ENCODE measurements around the gene CHML.
A peak's percentile ranks its signal among the peaks of the same experiment; 100 is the strongest.

Gene CHML

GRCh38 chr1:241652012-241652411, 11.8 kb upstream of the CHML start, which contains the start of gene WDR64:
WDR64 (plus strand) TSS chr1:241652281; CDS start chr1:241652485, 204 bp downstream.
- in situ Hi-C loops (cut with MboI; ENCODE audit: low pct_unique_long_range_greater_than_20kb, low sequenced_read_pairs): no loop called here
- DNase-seq: no peak

DNA sequence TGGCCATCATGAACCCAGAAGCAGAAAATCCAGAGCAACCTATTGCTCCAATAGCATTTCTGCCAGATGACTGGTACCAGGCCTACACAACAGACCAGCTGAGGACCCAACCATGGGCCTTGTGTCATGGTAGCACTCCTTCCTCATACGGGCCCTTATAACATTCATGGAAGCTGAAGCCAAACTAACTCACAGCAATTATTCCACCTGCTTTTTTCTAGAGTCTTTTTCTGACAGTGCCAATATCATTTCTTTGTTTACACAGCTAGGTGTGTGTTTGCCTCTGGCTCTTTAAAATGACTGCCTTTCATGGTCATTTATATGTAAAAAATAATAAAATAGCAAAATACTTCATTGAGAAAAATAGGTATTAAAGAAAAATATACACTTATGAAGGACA, 8.0 kb upstream of the CHML start:
- in situ Hi-C loops (cut with MboI; ENCODE audit: low pct_unique_long_range_greater_than_20kb, low sequenced_read_pairs): no loop called here
- DNase-seq: no peak

DNA sequence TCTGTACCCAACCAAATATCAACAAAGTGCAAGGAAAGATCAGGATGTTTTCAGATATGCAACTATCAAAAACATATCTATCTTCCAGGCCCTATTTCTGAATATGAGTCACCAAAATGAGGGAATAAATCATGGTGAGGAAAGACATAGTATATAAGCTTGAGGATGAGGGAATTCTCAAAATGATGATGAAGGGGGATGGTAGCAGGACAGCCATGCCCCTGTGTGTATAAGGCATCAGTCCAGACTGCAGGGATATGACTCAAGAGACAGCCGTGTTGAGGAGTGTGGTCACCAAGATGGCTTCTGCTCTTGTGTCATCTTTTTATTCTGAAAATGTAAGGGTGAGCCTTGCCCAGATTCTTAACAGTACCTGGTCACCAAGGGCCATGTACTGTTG, 7.5 kb upstream of the CHML start:
- in situ Hi-C loops (cut with MboI; ENCODE audit: low pct_unique_long_range_greater_than_20kb, low sequenced_read_pairs): no loop called here

GRCh38 chr1:241646201-241646600, 6.0 kb upstream of the CHML start:
- DNase-seq: no peak
- in situ Hi-C loops (cut with MboI; ENCODE audit: low pct_unique_long_range_greater_than_20kb, low sequenced_read_pairs): no loop called here

More for the DNA sequence above, 7.5 kb upstream of the CHML start:
- no peak for DNase-seq

GRCh38 chr1:241645199-241645598, 5.0 kb upstream of the CHML start:
- no peak for DNase-seq
- in situ Hi-C loops (cut with MboI; ENCODE audit: low pct_unique_long_range_greater_than_20kb, low sequenced_read_pairs): no loop called here

DNA sequence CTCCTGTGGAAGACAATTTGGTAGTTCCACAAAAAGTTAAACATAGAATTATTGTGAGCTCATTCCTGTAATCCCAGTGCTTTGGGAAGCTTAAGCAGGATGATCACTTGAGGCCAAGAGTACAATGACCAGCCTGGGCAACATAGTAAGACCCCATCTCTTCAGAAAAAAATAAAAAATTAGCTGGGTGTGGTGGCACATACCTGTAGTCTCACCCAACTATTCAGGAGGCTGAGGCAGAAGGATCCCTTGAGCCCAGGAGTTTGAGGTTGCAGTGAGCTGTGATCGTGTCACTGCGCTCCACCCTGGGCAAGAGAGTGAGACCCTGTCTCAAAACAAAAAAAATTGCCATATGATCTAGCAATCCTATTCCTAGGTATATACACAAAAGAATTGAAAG, 4.1 kb upstream of the CHML start:
- in situ Hi-C loops (cut with MboI; ENCODE audit: low pct_unique_long_range_greater_than_20kb, low sequenced_read_pairs): no loop called here
- no peak for DNase-seq

DNA sequence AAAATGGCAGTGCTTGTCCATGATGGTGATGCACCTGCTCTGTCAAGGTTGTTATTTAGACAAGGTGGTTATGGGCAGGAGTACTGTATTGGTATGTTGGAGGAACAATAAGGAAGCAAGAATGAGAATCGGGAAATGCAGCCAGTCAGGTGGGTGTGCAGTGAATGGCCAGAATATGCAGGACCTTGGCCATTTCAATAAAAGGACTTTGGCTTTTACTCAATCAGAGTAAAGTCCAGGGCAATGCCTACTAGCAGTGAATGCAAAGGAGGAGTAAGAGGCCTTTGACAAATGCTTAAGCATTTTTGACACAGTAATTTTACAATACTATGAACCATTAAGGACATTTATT, 2.4 kb upstream of the CHML start:
- in situ Hi-C loops (cut with MboI; ENCODE audit: low pct_unique_long_range_greater_than_20kb, low sequenced_read_pairs): no loop called here
- no peak for DNase-seq

DNA sequence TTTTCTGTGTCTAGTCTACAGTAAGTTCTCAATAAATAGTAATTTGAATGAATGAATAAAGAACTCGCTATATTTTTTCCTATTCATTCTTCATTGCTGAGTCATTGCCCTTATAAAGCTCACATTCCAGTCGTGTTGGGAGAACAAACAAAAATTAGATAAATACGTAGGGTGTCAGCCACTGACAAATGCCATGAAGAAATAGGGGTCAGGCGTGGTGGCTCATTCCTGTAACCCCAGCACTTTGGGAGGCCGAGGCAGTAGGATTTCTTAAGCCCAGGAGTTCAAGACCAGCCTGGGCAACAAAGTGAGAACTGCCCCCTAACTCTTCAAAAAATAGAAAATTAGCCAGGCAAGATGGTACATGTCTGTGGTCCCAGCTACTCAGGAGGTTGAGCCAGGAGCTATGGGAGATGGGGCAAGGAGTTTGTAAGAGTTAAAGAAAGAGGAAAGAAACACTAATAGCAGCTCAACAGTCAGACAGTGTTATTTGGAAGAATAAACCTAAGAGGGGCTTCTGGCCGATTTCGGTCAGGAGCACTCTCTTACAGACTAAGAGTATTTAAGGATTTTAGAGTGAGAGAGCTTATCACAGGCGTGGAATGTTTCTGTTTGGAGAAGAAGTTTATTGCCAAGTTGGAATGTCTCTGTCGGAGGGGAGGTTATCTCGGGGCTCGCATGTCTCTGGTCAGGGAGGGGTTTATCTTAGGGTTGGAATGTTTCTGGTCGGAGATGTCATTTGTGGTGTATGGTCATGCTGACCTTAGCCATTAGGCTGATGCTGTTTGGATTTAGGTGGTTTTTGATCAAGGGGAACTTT, 1.8 kb upstream of the CHML start:
- no peak for DNase-seq

GRCh38 chr1:241640867-241641622, 876 bp upstream of the CHML start:
- in situ Hi-C loops (cut with MboI; ENCODE audit: low pct_unique_long_range_greater_than_20kb, low sequenced_read_pairs): no loop called here
- no peak for DNase-seq

More for the DNA sequence above, 1.8 kb upstream of the CHML start:
- in situ Hi-C loops (cut with MboI; ENCODE audit: low pct_unique_long_range_greater_than_20kb, low sequenced_read_pairs): no loop called here

DNA sequence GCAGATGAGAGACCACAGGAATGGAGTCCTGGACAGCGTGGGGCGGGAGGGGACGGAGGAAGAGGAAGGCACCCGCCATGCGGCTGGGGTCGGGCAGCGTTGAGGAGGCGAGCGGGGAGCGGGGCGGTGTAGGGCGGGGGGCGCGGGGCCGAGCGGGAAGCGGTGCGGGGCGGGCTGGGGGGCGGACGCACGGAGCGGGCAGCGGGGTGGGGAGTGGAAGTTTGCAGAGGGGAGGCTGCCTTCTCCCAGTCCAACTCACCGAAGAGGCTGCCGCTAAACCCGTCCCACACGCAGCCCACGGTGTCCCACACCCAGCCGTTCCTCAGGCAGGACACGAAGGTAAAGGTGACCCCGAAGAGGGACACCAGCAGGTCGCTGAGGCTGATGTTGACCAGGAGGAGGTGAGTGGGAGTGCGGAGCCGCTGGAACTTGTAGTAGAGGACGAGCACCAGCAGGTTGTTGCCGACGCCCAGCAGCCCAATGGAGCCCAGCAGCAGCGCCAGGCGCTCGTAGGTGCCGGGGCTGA, 483 bp downstream of the CHML start:
- in situ Hi-C loops (cut with MboI; ENCODE audit: low pct_unique_long_range_greater_than_20kb, low sequenced_read_pairs): no loop called here

DNA sequence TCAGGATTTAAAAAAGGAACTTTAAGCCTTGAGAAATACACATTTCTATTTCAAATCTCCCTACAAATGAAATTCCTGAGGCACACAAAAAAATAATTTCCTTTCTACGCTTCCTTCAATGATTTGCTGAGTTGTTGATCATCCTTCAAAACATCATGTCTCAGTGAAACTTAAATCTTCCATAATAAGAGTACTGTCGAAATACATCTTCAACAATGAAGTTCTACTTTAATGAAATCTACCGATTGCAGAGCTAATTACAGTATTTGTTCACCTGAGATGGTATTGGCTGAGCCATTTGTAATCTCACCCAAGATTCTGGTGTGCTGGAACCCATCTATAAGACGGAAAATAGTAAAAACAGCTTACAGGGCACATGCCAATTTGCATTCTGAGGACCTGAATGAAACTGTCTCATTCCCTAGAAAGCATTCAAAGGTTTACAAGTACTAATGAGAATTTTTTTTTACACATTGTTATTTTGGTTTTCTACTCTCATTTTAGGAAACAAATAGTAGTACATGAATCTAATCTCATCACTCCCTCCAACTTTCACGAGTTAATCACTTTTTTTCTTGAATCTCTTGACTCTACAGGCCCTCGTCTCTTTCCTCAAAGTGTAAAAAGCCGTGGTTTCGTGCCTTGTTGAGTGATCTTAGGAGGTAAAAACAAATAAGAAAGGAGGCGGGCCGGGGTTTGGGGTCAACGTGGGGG, 1.1 kb downstream of the CHML start:
- in situ Hi-C loops (cut with MboI; ENCODE audit: low pct_unique_long_range_greater_than_20kb, low sequenced_read_pairs): no loop called here
- peak; percentile 42 for DNase-seq

More for the DNA sequence above, 483 bp downstream of the CHML start:
- DNase-seq: peak; percentile 63

DNA sequence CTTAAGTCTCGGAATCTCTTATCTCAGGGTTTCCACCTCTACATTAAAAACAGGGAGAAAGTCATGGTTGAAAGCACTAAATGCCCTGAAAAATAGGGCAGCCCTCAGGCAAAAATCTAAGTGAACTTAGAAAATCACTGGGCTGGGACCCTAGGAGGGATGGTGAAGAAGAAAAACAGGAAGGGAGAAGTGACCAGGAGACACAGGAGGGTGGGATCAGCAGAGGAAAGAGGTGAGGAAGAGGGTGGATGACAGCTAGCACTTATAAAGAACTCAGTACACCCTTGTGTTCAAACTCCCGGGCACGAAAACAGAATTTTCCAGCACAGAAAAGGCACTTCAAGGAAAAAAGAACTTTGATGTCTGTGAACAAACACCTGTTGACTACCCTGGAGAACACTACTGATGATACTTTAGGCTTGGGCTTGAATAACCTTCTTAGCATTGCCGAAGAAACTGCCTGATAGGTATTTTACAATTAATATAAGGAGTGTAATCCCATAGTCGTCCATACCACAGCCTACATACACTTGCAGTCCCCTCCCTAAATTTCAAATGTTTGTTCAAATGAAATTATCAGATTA, 2.0 kb downstream of the CHML start:
- peak; percentile 34 for DNase-seq
- in situ Hi-C loops (cut with MboI; ENCODE audit: low pct_unique_long_range_greater_than_20kb, low sequenced_read_pairs): no loop called here

- in situ Hi-C loops (cut with MboI; ENCODE audit: low pct_unique_long_range_greater_than_20kb, low sequenced_read_pairs): no loop called here
- peak; percentile 52 for DNase-seq
Measured at GRCh38 chr1:241637604-241638003, 2.6 kb downstream of the CHML start.

- no peak for DNase-seq
- in situ Hi-C loops (cut with MboI; ENCODE audit: low pct_unique_long_range_greater_than_20kb, low sequenced_read_pairs): no loop called here
Measured at GRCh38 chr1:241637046-241637590, 3.1 kb downstream of the CHML start.

GRCh38 chr1:241636291-241636690, 3.9 kb downstream of the CHML start:
- no peak for DNase-seq
- in situ Hi-C loops (cut with MboI; ENCODE audit: low pct_unique_long_range_greater_than_20kb, low sequenced_read_pairs): no loop called here

DNA sequence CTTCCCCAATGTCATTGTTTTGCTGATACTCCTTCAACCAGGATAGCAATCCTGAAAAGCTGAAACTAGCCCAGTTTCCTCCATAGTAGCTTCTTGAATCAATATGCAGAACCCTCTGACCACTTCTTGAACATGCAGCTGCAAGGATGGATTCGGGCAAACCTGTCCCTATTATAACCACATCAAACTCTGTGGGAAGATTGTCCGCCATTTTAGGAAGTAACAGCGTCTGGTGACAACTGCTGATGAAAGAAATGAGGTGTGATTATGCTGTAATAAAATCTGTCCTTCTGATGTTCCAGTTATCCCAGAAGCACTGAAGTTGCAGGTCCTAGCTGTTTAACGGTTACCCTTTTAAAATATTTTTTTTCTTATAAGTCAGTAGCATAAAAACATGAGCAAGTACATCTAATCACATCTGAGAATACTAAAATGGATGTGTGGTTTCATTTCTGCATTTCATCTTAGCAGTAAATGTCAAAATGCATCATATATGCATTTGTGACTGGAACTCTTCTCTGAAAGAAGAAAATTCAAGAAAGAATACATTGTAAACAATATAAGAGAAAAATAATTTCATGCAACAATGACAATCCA, 4.5 kb downstream of the CHML start:
- in situ Hi-C loops (cut with MboI; ENCODE audit: low pct_unique_long_range_greater_than_20kb, low sequenced_read_pairs): no loop called here
- DNase-seq: no peak

GRCh38 chr1:241632987-241633386, 7.2 kb downstream of the CHML start:
- in situ Hi-C loops (cut with MboI; ENCODE audit: low pct_unique_long_range_greater_than_20kb, low sequenced_read_pairs): no loop called here
- no peak for DNase-seq

GRCh38 chr1:241631674-241632073, 8.5 kb downstream of the CHML start:
- no peak for DNase-seq
- in situ Hi-C loops (cut with MboI; ENCODE audit: low pct_unique_long_range_greater_than_20kb, low sequenced_read_pairs): no loop called here

- DNase-seq: no peak
- in situ Hi-C loops (cut with MboI; ENCODE audit: low pct_unique_long_range_greater_than_20kb, low sequenced_read_pairs): no loop called here
Measured at GRCh38 chr1:241630899-241631298, 9.3 kb downstream of the CHML start.

All from KBM-7 (cell line).